ENCODE results near the gene ALOX5.

DNA sequence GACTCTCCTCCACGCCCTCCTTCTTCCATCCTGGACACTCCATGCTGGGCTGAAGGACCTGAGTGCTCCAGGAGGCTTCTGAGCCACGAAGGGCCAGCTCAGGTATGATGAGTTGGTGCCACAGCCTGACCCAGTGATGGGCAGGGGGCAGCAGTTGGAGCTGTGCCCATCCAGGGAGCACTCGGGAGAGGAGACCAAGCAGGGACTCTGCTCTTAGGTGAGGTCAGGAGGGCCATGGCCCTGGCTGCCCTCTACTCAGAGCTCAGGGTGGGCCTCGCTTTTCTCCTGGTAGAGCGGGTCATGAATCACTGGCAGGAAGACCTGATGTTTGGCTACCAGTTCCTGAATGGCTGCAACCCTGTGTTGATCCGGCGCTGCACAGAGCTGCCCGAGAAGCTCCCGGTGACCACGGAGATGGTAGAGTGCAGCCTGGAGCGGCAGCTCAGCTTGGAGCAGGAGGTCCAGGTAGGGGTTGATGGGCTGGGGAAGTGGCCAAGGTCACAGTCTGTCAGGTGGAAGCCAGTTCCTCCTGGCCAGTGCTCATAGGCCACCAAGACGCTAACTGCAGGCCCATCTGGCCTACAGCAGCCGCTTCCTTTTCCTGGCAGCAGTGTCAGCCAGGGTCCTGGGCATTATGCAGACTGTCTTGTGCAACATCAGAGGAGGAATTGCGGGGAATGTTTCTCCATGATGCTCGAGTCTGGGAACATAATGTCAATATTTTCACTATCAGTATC lies 50.8 kb downstream of the ALOX5 start:
- TF ChIP-seq, protein P1, sequence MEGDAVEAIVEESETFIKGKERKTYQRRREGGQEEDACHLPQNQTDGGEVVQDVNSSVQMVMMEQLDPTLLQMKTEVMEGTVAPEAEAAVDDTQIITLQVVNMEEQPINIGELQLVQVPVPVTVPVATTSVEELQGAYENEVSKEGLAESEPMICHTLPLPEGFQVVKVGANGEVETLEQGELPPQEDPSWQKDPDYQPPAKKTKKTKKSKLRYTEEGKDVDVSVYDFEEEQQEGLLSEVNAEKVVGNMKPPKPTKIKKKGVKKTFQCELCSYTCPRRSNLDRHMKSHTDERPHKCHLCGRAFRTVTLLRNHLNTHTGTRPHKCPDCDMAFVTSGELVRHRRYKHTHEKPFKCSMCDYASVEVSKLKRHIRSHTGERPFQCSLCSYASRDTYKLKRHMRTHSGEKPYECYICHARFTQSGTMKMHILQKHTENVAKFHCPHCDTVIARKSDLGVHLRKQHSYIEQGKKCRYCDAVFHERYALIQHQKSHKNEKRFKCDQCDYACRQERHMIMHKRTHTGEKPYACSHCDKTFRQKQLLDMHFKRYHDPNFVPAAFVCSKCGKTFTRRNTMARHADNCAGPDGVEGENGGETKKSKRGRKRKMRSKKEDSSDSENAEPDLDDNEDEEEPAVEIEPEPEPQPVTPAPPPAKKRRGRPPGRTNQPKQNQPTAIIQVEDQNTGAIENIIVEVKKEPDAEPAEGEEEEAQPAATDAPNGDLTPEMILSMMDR (IDR thresholded peaks at IDR 0.05), result no peak
- TF ChIP-seq POLR2AphosphoS5 (IDR thresholded peaks at IDR 0.05), result peak; percentile 34 to 40
